ENCODE results near the gene PDK2.

- TF ChIP-seq CTCF (conservative IDR thresholded peaks at IDR 0.05 in 1 of 2, IDR thresholded peaks at IDR 0.05 in 1 of 2; ENCODE audit: low read depth in 1 of 2, low read length in 2 of 2) (no peak), EZH2 (IDR thresholded peaks at IDR 0.05; ENCODE audit: low read length, missing control alignments) (no peak)
These were observed 39.5 kb upstream of the PDK2 start, which contains the start of gene ITGA3 for GRCh38 chr17:50055426-50056216.

Data from fibroblast of lung (primary cell).